ENCODE data around the gene ZNF236.

Gene ZNF236

GRCh38 chr18:76992226-76993084 lies 170.1 kb downstream of the ZNF236 start:
- no peak overlapping the region for H3K27ac ChIP-seq (ENCODE audit: low read depth, low read length)
- no CpG with 5 or more reads among the region's 17 CpGs for WGBS (ENCODE audit: extremely low coverage, insufficient coverage, insufficient read length)
- no peak overlapping the region for H3K23ac ChIP-seq (ENCODE audit: low read length)
- no peak overlapping the region for H2BK120ac ChIP-seq (ENCODE audit: insufficient read depth, low read length, poor library complexity)
- no peak overlapping the region for H4K8ac ChIP-seq (ENCODE audit: low read depth, low read length)
- no peak overlapping the region for H2BK12ac ChIP-seq (ENCODE audit: low read length)
- no peaks in the 10 kb centered on the region for H3K36me3 ChIP-seq (ENCODE audit: control insufficient read depth in 1 of 2, insufficient read depth in 2 of 2, low read length in 2 of 2)
- no peak overlapping the region for H4K12ac ChIP-seq (ENCODE audit: low read depth, low read length)
- H4K91ac ChIP-seq (ENCODE audit: low read depth, low read length): no peak overlapping the region
- H2AK5ac ChIP-seq (ENCODE audit: low read length): no peak overlapping the region
- no peak overlapping the region for H3K4ac ChIP-seq (ENCODE audit: low read depth, low read length)
- H3K79me2 ChIP-seq (ENCODE audit: control insufficient read depth, insufficient read depth, low read length, poor library complexity): no peaks in the 10 kb centered on the region
- no peaks in the 10 kb centered on the region for H3K79me1 ChIP-seq (ENCODE audit: low read length)
- H3K14ac ChIP-seq (ENCODE audit: low read length): no peak overlapping the region
- no peak overlapping the region for H3K9ac ChIP-seq (ENCODE audit: low read length)
- no peak overlapping the region for H3K4me2 ChIP-seq (ENCODE audit: low read length)
- no peak overlapping the region for H3K18ac ChIP-seq (ENCODE audit: low read length)
- no peak overlapping the region for H3K4me3 ChIP-seq (ENCODE audit: low read depth, low read length)
- H3K9me3 ChIP-seq (ENCODE audit: insufficient read depth, low read depth, low read length): no peaks in the 10 kb centered on the region
- H3K4me1 ChIP-seq (ENCODE audit: control insufficient read depth in 1 of 2, insufficient read depth in 2 of 2, low read length in 2 of 2): peaks cover 0 to 4% of the 10 kb centered on the region in 2 experiments
- no peak overlapping the region for H2BK5ac ChIP-seq (ENCODE audit: low read depth, low read length, poor library complexity)
- peak in 1 of 2 donors; percentile 21 for DNase-seq
- H3K27me3 ChIP-seq (ENCODE audit: insufficient read depth, low read length): no peaks in the 10 kb centered on the region
- H2AFZ ChIP-seq (ENCODE audit: insufficient read depth, low read length, poor library complexity): no peak overlapping the region

GRCh38 chr18:76993085-76993382 lies 170.7 kb downstream of the ZNF236 start:
- Histone ChIP-seq H3K27me3 (ENCODE audit: insufficient read depth, low read length) (no peaks in the 10 kb centered on the region), H3K27ac (ENCODE audit: low read depth, low read length) (no peak overlapping the region), H3K9ac (ENCODE audit: low read length) (no peak overlapping the region), H3K79me1 (ENCODE audit: low read length) (no peaks in the 10 kb centered on the region), H3K4me3 (ENCODE audit: low read depth, low read length) (no peak overlapping the region), H3K4me2 (ENCODE audit: low read length) (no peak overlapping the region), H3K36me3 (ENCODE audit: control insufficient read depth in 1 of 2, insufficient read depth in 2 of 2, low read length in 2 of 2) (no peaks in the 10 kb centered on the region), H4K91ac (ENCODE audit: low read depth, low read length) (no peak overlapping the region), H3K23ac (ENCODE audit: low read length) (no peak overlapping the region), H2AK5ac (ENCODE audit: low read length) (no peak overlapping the region), H3K4me1 (ENCODE audit: control insufficient read depth in 1 of 2, insufficient read depth in 2 of 2, low read length in 2 of 2) (peaks cover 0 to 4% of the 10 kb centered on the region in 2 experiments), H2BK5ac (ENCODE audit: low read depth, low read length, poor library complexity) (no peak overlapping the region), H2BK12ac (ENCODE audit: low read length) (no peak overlapping the region), H3K14ac (ENCODE audit: low read length) (no peak overlapping the region), H4K12ac (ENCODE audit: low read depth, low read length) (no peak overlapping the region), H2AFZ (ENCODE audit: insufficient read depth, low read length, poor library complexity) (no peak overlapping the region), H3K18ac (ENCODE audit: low read length) (no peak overlapping the region), H3K79me2 (ENCODE audit: control insufficient read depth, insufficient read depth, low read length, poor library complexity) (no peaks in the 10 kb centered on the region), H4K8ac (ENCODE audit: low read depth, low read length) (no peak overlapping the region), H2BK120ac (ENCODE audit: insufficient read depth, low read length, poor library complexity) (no peak overlapping the region), H3K9me3 (ENCODE audit: insufficient read depth, low read depth, low read length) (no peaks in the 10 kb centered on the region), H3K4ac (ENCODE audit: low read depth, low read length) (no peak overlapping the region)
- WGBS (ENCODE audit: extremely low coverage, insufficient coverage, insufficient read length): no CpG with 5 or more reads among the region's 6 CpGs
- peak in 1 of 2 donors; percentile 78 for DNase-seq

- H2BK12ac ChIP-seq (ENCODE audit: low read length): no peak overlapping the region
- no peak overlapping the region for H4K91ac ChIP-seq (ENCODE audit: low read depth, low read length)
- no peak overlapping the region for H3K9ac ChIP-seq (ENCODE audit: low read length)
- H3K4ac ChIP-seq (ENCODE audit: low read depth, low read length): no peak overlapping the region
- H3K79me1 ChIP-seq (ENCODE audit: low read length): no peaks in the 10 kb centered on the region
- peaks cover 0 to 4% of the 10 kb centered on the region in 2 experiments for H3K4me1 ChIP-seq (ENCODE audit: control insufficient read depth in 1 of 2, insufficient read depth in 2 of 2, low read length in 2 of 2)
- no peak overlapping the region for H3K4me2 ChIP-seq (ENCODE audit: low read length)
- no peak overlapping the region for H3K23ac ChIP-seq (ENCODE audit: low read length)
- H3K36me3 ChIP-seq (ENCODE audit: control insufficient read depth in 1 of 2, insufficient read depth in 2 of 2, low read length in 2 of 2): no peaks in the 10 kb centered on the region
- no peak overlapping the region for H2BK5ac ChIP-seq (ENCODE audit: low read depth, low read length, poor library complexity)
- no peak for DNase-seq
- no peak overlapping the region for H4K8ac ChIP-seq (ENCODE audit: low read depth, low read length)
- no peak overlapping the region for H2AK5ac ChIP-seq (ENCODE audit: low read length)
- H2AFZ ChIP-seq (ENCODE audit: insufficient read depth, low read length, poor library complexity): no peak overlapping the region
- no peaks in the 10 kb centered on the region for H3K27me3 ChIP-seq (ENCODE audit: insufficient read depth, low read length)
- WGBS (ENCODE audit: extremely low coverage, insufficient coverage, insufficient read length): no CpG with 5 or more reads among the region's 11 CpGs
- H3K18ac ChIP-seq (ENCODE audit: low read length): no peak overlapping the region
- no peak overlapping the region for H3K27ac ChIP-seq (ENCODE audit: low read depth, low read length)
- H3K79me2 ChIP-seq (ENCODE audit: control insufficient read depth, insufficient read depth, low read length, poor library complexity): no peaks in the 10 kb centered on the region
- H3K4me3 ChIP-seq (ENCODE audit: low read depth, low read length): no peak overlapping the region
- no peaks in the 10 kb centered on the region for H3K9me3 ChIP-seq (ENCODE audit: insufficient read depth, low read depth, low read length)
- no peak overlapping the region for H3K14ac ChIP-seq (ENCODE audit: low read length)
- H4K12ac ChIP-seq (ENCODE audit: low read depth, low read length): no peak overlapping the region
- no peak overlapping the region for H2BK120ac ChIP-seq (ENCODE audit: insufficient read depth, low read length, poor library complexity)
Observed at GRCh38 chr18:76993573-76993972, 171.2 kb downstream of the ZNF236 start.

GRCh38 chr18:76994086-76994654 lies 171.8 kb downstream of the ZNF236 start:
- Histone ChIP-seq H3K18ac (ENCODE audit: low read length) (no peak overlapping the region), H3K9ac (ENCODE audit: low read length) (no peak overlapping the region), H3K36me3 (ENCODE audit: control insufficient read depth in 1 of 2, insufficient read depth in 2 of 2, low read length in 2 of 2) (no peaks in the 10 kb centered on the region), H2BK120ac (ENCODE audit: insufficient read depth, low read length, poor library complexity) (no peak overlapping the region), H2BK5ac (ENCODE audit: low read depth, low read length, poor library complexity) (no peak overlapping the region), H4K91ac (ENCODE audit: low read depth, low read length) (no peak overlapping the region), H3K23ac (ENCODE audit: low read length) (no peak overlapping the region), H2AFZ (ENCODE audit: insufficient read depth, low read length, poor library complexity) (no peak overlapping the region), H2BK12ac (ENCODE audit: low read length) (no peak overlapping the region), H4K12ac (ENCODE audit: low read depth, low read length) (no peak overlapping the region), H3K79me2 (ENCODE audit: control insufficient read depth, insufficient read depth, low read length, poor library complexity) (no peaks in the 10 kb centered on the region), H3K27me3 (ENCODE audit: insufficient read depth, low read length) (no peaks in the 10 kb centered on the region), H3K4me1 (ENCODE audit: control insufficient read depth in 1 of 2, insufficient read depth in 2 of 2, low read length in 2 of 2) (peaks cover 0 to 4% of the 10 kb centered on the region in 2 experiments), H3K14ac (ENCODE audit: low read length) (no peak overlapping the region), H3K27ac (ENCODE audit: low read depth, low read length) (no peak overlapping the region), H4K8ac (ENCODE audit: low read depth, low read length) (no peak overlapping the region), H3K79me1 (ENCODE audit: low read length) (no peaks in the 10 kb centered on the region), H3K4ac (ENCODE audit: low read depth, low read length) (no peak overlapping the region), H3K4me2 (ENCODE audit: low read length) (no peak overlapping the region), H3K9me3 (ENCODE audit: insufficient read depth, low read depth, low read length) (no peaks in the 10 kb centered on the region), H2AK5ac (ENCODE audit: low read length) (no peak overlapping the region), H3K4me3 (ENCODE audit: low read depth, low read length) (no peak overlapping the region)
- WGBS (ENCODE audit: extremely low coverage, insufficient coverage, insufficient read length): no CpG with 5 or more reads among the region's 8 CpGs
- no peak for DNase-seq
